Kidney epithelial cell (primary cell): ENCODE data around the gene TEX2. TPM values are rescaled to one million over a fixed set of nuclear protein-coding genes. Genes with fewer than 3 reads are reported as not detected.

ENCODE experiments used
- DNase-seq: peaks from one replicate; pipeline ENCODE4 v3.0.0-alpha.2; 2010; ENCODE audit warnings: low read depth
- H3K27me3 ChIP-seq: 2 replicates; pipeline ENCODE4 v1.6.0; 2011; ENCODE audit warnings: low read length; ENCODE audit not compliant: control insufficient read depth, insufficient read depth
- H3K36me3 ChIP-seq: 2 replicates; pipeline ENCODE4 v1.5.1; 2011; ENCODE audit warnings: low read length; ENCODE audit not compliant: control insufficient read depth, insufficient read depth
- H3K4me3 ChIP-seq: 2 replicates; pipeline ENCODE4 v1.5.1; 2011; ENCODE audit warnings: low read depth, mild to moderate bottlenecking, control low read depth, low read length
- total RNA-seq: library from RNA; depleted of rRNA; stranded (reverse); fragments of >200 nt; gene quantifications from 2 replicates; pipeline ENCODE4 v1.2.3, GENCODE V29; 2015
- TF ChIP-seq, protein P1 (sequence below): IDR thresholded peaks from 2 replicates; pipeline ENCODE4 v1.5.1; 2011; ENCODE audit warnings: mild to moderate bottlenecking, moderate library complexity, low read length, control low read depth, inconsistent platforms; ENCODE audit not compliant: insufficient read depth, poor library complexity, severe bottlenecking

The TEX2 gene
- total RNA-seq, 1 donor from 2014 or later: 16.5 TPM

DNA sequence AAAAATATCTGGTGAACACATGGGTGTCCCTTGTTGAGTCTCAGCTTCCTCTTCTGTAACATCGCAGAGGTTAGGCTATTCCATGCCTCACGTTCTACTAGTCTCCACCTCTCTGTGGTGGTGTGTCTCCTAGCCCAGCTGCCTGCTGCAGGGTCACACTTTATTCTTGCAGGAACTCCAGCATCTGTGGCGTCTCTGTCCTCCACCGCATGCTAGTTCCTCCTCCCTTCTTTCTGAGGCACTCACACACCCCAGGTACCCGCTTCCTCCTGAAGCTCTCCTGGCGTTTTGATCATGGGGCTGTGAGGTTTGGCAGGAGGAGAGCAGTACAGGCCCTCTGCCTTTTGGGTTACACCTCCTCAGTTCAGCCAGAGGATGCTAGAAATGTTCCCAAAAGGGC is 9.9 kb upstream of the TEX2 start:
- TF ChIP-seq, protein P1, sequence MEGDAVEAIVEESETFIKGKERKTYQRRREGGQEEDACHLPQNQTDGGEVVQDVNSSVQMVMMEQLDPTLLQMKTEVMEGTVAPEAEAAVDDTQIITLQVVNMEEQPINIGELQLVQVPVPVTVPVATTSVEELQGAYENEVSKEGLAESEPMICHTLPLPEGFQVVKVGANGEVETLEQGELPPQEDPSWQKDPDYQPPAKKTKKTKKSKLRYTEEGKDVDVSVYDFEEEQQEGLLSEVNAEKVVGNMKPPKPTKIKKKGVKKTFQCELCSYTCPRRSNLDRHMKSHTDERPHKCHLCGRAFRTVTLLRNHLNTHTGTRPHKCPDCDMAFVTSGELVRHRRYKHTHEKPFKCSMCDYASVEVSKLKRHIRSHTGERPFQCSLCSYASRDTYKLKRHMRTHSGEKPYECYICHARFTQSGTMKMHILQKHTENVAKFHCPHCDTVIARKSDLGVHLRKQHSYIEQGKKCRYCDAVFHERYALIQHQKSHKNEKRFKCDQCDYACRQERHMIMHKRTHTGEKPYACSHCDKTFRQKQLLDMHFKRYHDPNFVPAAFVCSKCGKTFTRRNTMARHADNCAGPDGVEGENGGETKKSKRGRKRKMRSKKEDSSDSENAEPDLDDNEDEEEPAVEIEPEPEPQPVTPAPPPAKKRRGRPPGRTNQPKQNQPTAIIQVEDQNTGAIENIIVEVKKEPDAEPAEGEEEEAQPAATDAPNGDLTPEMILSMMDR: no peak
- H3K4me3 ChIP-seq: no peak overlapping the region
- peaks cover 8% of the 10 kb centered on the region for H3K27me3 ChIP-seq
- DNase-seq: no peak
- H3K36me3 ChIP-seq: no peaks in the 10 kb centered on the region

DNA sequence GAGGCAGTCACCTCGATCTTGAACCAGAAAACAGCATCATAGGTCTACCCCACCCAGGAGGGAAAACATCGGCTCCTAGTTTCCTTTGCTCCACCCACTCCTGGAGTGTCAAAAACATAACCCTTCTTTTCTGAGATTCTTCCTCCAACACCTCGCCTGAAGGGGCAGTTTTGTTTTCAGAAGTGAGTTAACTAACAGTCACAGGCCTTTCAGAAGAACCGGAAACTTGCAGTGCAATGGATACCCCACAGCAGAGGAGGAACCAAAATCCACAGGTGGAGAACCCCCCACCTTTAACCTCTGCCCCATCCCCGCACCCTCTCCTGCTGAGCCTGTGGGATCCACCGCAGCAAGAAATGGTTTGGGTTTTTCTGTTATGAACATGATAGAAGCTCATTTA is 7.8 kb upstream of the TEX2 start:
- TF ChIP-seq, protein P1: no peak
- Histone ChIP-seq H3K27me3 (peaks cover 8% of the 10 kb centered on the region), H3K4me3 (no peak overlapping the region), H3K36me3 (no peaks in the 10 kb centered on the region)
- DNase-seq: no peak

GRCh38 chr17:64269687-64270649 is 6.9 kb upstream of the TEX2 start:
- peaks cover 8% of the 10 kb centered on the region for H3K27me3 ChIP-seq
- TF ChIP-seq, protein P1: no peak
- no peak overlapping the region for H3K4me3 ChIP-seq
- DNase-seq: no peak
- H3K36me3 ChIP-seq: no peaks in the 10 kb centered on the region

DNA sequence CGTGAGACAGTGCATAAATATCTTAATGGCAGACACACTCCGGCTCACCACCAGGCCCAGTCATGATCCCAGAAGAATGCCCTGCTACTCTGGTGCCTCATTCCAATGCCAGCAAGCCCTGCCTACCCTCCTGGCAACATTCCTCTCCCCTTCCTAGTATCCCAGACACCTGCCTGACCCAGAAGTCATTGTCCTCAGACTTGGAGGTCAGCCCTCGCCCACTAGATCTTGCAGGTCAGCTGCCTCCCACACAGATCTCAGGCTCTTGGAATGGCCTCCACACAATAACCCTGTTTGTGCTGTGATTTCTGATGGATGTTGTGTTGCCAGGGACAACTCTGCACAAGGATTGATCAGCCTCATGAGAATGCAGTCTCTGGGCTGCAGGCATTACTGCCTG is 1.8 kb upstream of the TEX2 start:
- no peak for DNase-seq
- Histone ChIP-seq H3K4me3 (no peak overlapping the region), H3K27me3 (peaks cover 6% of the 10 kb centered on the region), H3K36me3 (no peaks in the 10 kb centered on the region)
- TF ChIP-seq, protein P1: no peak

DNA sequence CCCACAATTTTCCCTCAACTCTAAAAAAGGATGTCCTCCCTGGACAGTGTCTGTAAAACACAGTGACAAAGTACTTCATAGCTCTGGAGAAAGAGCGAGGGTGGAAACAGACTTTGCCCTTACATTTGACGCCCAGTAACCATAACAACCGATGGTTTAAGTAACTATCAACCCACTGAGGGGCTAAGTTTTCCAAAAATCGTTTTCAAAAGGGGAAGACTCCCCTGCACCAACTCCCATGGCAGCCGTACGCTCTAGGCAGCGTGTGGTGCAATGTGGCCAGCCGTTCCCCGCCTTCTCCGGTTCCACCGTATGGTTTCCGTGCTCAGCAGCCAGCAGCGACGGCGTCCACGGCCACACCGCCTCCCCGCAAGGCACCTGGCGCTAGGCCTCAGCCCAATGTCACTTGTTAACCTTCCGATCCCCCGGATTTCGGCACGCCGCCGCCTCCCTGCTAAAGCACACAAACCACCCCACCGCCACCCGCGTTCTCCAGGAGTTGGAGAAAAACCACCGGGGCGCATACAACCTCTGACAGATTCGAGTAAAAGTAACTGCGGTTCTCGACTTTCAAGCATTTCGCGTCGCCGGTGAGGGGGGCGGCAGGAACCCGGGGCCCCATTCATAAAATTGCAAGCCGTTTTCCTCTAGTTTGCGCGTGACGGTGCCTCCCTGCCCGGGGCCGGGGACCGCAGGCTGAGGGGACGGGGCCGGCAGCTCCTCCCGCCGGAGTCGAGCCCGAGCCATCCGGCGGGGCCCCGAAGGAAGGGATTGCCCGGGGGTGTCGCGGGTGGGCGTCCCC is 661 bp downstream of the TEX2 start:
- no peaks in the 10 kb centered on the region for H3K36me3 ChIP-seq
- H3K27me3 ChIP-seq: no peaks in the 10 kb centered on the region
- TF ChIP-seq, protein P1: no peak
- DNase-seq: no peak
- H3K4me3 ChIP-seq: peak overlapping the region; percentile 90
